ENCODE data around the gene RIMKLA.

The RIMKLA gene

DNA sequence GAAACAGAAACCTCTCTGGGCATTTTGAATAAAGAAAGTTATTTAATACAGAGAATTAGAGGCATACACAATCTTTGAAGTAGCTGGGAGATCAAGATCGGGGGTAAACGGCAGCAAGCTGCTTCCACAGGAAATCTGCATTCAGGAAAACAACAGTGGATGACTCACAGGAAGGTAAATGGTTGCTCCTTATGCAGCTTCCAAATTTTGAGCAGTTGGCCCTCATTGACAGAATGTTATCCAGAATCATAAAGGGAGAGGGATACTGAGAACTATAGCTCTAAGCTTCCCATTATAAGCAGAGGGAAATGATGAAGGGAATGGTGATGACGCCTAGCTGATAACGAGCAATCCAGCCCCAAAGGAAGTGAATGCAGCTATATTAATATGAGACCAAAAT lies 46.6 kb downstream of the RIMKLA start:
- no peak for DNase-seq (ENCODE audit: low spot score)

DNA sequence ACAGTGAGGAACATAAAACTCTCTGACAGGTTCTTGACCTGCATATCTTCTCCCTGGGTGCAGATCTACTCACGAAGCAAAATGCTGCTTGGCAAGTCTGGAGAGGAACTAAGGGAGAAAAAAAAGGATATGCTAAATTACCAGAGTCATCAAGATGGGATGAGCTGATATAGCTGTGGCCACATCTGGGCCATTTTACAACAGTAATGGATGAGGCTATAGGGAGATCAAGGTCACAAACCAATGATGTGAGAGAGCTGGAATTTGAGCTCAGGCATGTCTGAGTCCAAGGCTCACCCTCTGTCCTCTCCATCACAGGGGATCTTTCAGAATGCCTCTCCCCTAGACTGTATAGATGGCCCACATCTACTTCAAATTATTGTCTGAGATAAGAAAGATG lies 49.0 kb downstream of the RIMKLA start:
- DNase-seq (ENCODE audit: low spot score), result no peak

DNA sequence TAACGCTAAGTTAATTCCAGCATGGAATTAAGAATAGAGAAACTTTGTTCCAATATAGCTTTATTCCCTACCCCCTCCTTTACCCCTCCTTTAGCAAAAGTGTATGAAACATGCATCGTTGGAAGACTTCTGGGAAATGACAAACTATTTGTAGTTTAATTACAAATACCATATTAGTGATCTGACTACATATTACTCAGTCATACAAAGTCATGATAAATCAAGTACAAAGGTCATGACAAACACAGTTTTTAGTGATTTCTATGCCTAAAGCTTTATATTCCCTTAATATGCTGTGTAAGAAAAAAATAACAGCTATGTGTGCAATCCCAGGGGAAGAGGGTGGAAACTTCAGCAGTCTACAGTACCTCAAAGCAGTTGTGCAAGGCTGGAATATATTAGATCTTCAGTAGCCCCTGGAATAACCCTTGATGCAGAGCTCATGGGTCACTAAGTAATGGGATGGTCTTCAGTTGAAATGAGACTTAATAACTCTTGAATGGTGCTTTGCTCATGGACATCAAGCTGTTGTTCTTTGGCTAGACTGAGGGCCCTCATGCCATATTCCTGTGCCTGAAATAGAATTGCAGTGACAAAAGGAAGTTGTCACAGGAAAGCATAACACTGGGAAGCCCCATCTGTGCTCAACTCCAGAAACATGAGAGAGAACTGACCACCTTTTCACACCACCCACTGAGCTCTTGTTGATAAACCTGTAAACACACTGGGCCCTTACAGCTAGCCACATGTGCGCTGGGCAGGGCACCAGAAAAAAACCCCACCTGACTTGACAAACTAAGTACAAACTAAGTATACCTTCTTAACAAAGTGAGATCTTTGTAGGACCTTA lies 49.9 kb downstream of the RIMKLA start:
- no peak for DNase-seq (ENCODE audit: low spot score)

DNA sequence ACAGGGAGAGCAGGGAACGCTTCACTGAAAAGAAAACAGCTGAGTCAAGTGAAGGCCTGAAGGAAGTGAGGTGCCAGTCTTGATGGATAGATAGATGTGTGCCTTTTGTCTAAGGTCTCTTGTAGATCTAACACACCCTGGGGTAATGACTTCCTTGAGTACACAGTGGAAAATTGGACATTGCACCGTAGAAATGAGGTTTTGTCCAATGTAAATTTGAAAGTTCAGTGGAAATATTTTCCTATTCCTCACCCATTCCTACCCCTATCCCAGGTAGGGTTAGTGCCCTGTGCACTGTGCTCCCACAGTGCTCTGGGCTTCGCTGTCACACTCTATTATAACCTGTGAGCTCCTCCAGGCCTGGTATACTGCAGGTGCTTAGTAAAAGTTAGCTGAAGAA lies 50.9 kb downstream of the RIMKLA start:
- DNase-seq (ENCODE audit: low spot score), result no peak

GRCh38 chr1:42432714-42433113 lies 52.1 kb downstream of the RIMKLA start:
- no peak for DNase-seq (ENCODE audit: low spot score)

DNA sequence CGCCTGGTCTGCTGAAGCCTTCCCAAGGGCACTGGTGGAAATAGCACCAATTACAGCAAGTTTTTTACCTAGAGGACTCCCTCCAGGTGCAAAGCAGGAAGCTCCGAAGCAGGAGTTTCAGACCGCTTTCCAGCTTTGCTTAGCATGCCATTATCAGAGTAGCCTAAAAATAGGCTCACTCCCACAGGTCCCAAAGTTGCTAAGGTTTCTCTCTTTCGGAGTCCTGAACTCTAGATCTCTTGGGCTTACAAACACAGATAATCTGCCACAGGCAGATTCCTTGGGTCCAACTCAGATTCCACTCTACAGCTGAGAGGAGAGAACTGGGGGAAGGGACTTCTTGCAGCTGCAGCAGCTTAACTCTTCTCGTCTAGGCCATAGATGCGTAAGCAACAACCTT lies 52.8 kb downstream of the RIMKLA start:
- no peak for DNase-seq (ENCODE audit: low spot score)

DNA sequence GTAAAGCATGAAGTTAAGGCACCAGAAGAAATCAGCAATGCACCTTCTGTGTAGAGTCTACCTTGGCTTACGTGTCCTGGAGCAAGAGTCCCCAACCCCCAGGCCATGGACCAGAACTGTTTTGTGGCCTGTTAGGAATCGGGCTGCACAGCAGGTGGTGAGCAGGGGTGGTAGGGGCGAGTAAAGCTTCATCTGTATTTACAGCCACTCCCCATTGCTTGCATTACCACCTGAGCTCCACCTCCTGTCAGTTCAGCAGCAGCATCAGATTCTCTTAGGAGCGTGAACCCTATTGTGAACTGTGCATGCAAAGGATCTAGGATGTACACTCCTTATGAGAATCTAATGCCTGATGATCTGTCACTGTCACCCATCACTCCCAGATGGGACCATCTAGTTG lies 53.7 kb downstream of the RIMKLA start:
- DNase-seq (ENCODE audit: low spot score), result no peak

GRCh38 chr1:42439940-42440339 lies 59.3 kb downstream of the RIMKLA start:
- DNase-seq (ENCODE audit: low spot score), result peak; percentile 88

GRCh38 chr1:42442662-42443061 lies 62.1 kb downstream of the RIMKLA start:
- no peak for DNase-seq (ENCODE audit: low spot score)

- DNase-seq (ENCODE audit: low spot score), result no peak
These were observed 68.7 kb downstream of the RIMKLA start for GRCh38 chr1:42449256-42449655.

- no peak for DNase-seq (ENCODE audit: low spot score)
These were observed 69.5 kb downstream of the RIMKLA start for GRCh38 chr1:42450061-42450460.

- peak; percentile 66 for DNase-seq (ENCODE audit: low spot score)
These were observed 72.8 kb downstream of the RIMKLA start for GRCh38 chr1:42453386-42453785.

GRCh38 chr1:42454403-42454802 lies 73.8 kb downstream of the RIMKLA start:
- DNase-seq (ENCODE audit: low spot score), result peak; percentile 95

GRCh38 chr1:42456010-42456753 lies 75.6 kb downstream of the RIMKLA start, which contains the start of the genes PPCS and ZMYND12:
PPCS (plus strand) TSS chr1:42456543; CDS start chr1:42456566, 23 bp downstream.
ZMYND12 (minus strand) TSS chr1:42456022; CDS start chr1:42455997, 25 bp downstream.
- DNase-seq (ENCODE audit: low spot score), result peak; percentile 91

GRCh38 chr1:42456754-42457089 lies 76.1 kb downstream of the RIMKLA start:
- peak; percentile 76 for DNase-seq (ENCODE audit: low spot score)

- peak; percentile 34 for DNase-seq (ENCODE audit: low spot score)
These were observed 80.6 kb downstream of the RIMKLA start for GRCh38 chr1:42461196-42461595.

GRCh38 chr1:42462828-42463763 lies 82.5 kb downstream of the RIMKLA start, which contains the start of gene CCDC30:
CCDC30 (plus strand) TSS chr1:42463286; CDS start chr1:42480552, 17,266 bp downstream.
- peak; percentile 99 for DNase-seq (ENCODE audit: low spot score)

GRCh38 chr1:42463921-42464320 lies 83.3 kb downstream of the RIMKLA start:
- DNase-seq (ENCODE audit: low spot score), result peak; percentile 68

DNA sequence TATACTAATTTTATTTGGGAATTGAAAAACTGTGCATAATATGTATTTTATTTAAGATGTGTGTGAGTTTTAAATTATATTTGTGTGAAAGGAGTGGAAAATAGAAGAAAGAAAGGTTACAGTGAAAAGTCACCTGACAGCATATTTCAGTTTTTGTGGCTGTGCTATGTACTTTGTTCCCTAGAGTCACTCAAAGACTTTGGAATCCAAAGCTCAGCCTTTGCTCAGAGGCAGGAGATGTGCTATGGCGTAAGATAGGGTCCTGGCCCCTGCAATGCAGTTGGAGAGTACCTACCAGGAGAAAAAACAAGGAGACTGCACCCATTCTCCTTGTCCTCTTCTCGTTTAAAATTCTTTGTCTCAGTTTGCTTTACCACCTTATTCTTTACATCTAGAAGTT lies 85.4 kb downstream of the RIMKLA start:
- DNase-seq (ENCODE audit: low spot score), result no peak

GRCh38 chr1:42469727-42470126 lies 89.1 kb downstream of the RIMKLA start:
- DNase-seq (ENCODE audit: low spot score), result no peak

Measured in kidney tubule cell (primary cell).